ENCODE measurements around the gene EME1.

The EME1 gene

GRCh38 chr17:50365165-50365564 is 7.9 kb upstream of the EME1 start:
- DNase-seq (ENCODE audit: extremely low read depth, low read depth) = no peak
- TF ChIP-seq CTCF (IDR thresholded peaks at IDR 0.05; ENCODE audit: low read depth, low read length) = no peak

- no peak for TF ChIP-seq CTCF (IDR thresholded peaks at IDR 0.05; ENCODE audit: low read depth, low read length)
- no peak for DNase-seq (ENCODE audit: extremely low read depth, low read depth)
Measured at GRCh38 chr17:50365649-50366393, 7.2 kb upstream of the EME1 start.

- no peak for TF ChIP-seq CTCF (IDR thresholded peaks at IDR 0.05; ENCODE audit: low read depth, low read length)
- DNase-seq (ENCODE audit: extremely low read depth, low read depth) = no peak
Measured at GRCh38 chr17:50367401-50367800, 5.6 kb upstream of the EME1 start.

GRCh38 chr17:50370052-50370451 is 3.0 kb upstream of the EME1 start:
- no peak for TF ChIP-seq CTCF (IDR thresholded peaks at IDR 0.05; ENCODE audit: low read depth, low read length)
- DNase-seq (ENCODE audit: extremely low read depth, low read depth) = no peak

- TF ChIP-seq CTCF (IDR thresholded peaks at IDR 0.05; ENCODE audit: low read depth, low read length) = no peak
- DNase-seq (ENCODE audit: extremely low read depth, low read depth) = no peak
Measured at GRCh38 chr17:50371526-50371925, 1.5 kb upstream of the EME1 start.

- DNase-seq (ENCODE audit: extremely low read depth, low read depth) = no peak
- no peak for TF ChIP-seq CTCF (IDR thresholded peaks at IDR 0.05; ENCODE audit: low read depth, low read length)
Measured at GRCh38 chr17:50372222-50372757, 739 bp upstream of the EME1 start.

- DNase-seq (ENCODE audit: extremely low read depth, low read depth) = no peak
- no peak for TF ChIP-seq CTCF (IDR thresholded peaks at IDR 0.05; ENCODE audit: low read depth, low read length)
Measured at GRCh38 chr17:50373705-50374104, 676 bp downstream of the EME1 start.

All from AG09319 (cell line).